ENCODE data around the gene C12orf43. TPM values are rescaled to one million over a fixed set of nuclear protein-coding genes. Genes with fewer than 3 reads are reported as not detected.

Gene C12orf43
- total RNA-seq, 1 experiment from 2014 or later: 22.1 TPM

GRCh38 chr12:120997448-120997847 lies 18.8 kb downstream of the C12orf43 start:
- BruUV-seq (replicated peaks): no TSS peak
- no peaks in the 10 kb centered on the region for H3K27me3 ChIP-seq (replicated peaks; ENCODE audit: control insufficient read depth, insufficient read depth, low read length)
- peaks cover 10% of the 10 kb centered on the region for H3K36me3 ChIP-seq (ENCODE audit: control insufficient read depth, insufficient read depth, low read length)
- peaks cover 72% of the 10 kb centered on the region for H3K36me3 Mint-ChIP-seq (ENCODE audit: insufficient read depth, unreplicated experiment)
- no peaks in the 10 kb centered on the region for H3K4me1 ChIP-seq
- H3K27me3 Mint-ChIP-seq (ENCODE audit: insufficient read depth, unreplicated experiment): no peaks in the 10 kb centered on the region
- H3K9me3 ChIP-seq: no peaks in the 10 kb centered on the region
- H3K27ac Mint-ChIP-seq (ENCODE audit: unreplicated experiment): no peak overlapping the region
- H3K9me3 Mint-ChIP-seq (ENCODE audit: unreplicated experiment): peaks cover 14% of the 10 kb centered on the region
- no peaks in the 10 kb centered on the region for H3K4me1 Mint-ChIP-seq (ENCODE audit: low read depth, unreplicated experiment)
- DNase-seq: no peak
- POLR2A ChIA-PET: no interaction called here
- TF ChIP-seq CTCF (IDR thresholded peaks at IDR 0.05; ENCODE audit: insufficient read depth in 1 of 2, low read depth in 1 of 2, low read length in 1 of 2, severe bottlenecking in 1 of 2, unreplicated experiment in 1 of 2): no peak
- intact Hi-C loops (cut with micrococcal nuclease; ENCODE audit: unreplicated experiment): no loop called here
- H3K4me3 Mint-ChIP-seq (ENCODE audit: unreplicated experiment): no peak overlapping the region
- H3K4me3 ChIP-seq (ENCODE audit: low read depth, low read length): no peak overlapping the region
- CTCF ChIA-PET: no interaction called here

GRCh38 chr12:120996133-120996746 lies 20.0 kb downstream of the C12orf43 start:
- no peak for TF ChIP-seq CTCF (IDR thresholded peaks at IDR 0.05; ENCODE audit: insufficient read depth in 1 of 2, low read depth in 1 of 2, low read length in 1 of 2, severe bottlenecking in 1 of 2, unreplicated experiment in 1 of 2)
- peaks cover 10% of the 10 kb centered on the region for H3K36me3 ChIP-seq (ENCODE audit: control insufficient read depth, insufficient read depth, low read length)
- BruUV-seq (replicated peaks): no TSS peak

GRCh38 chr12:120994589-120995337 lies 21.5 kb downstream of the C12orf43 start:
- Histone ChIP-seq H3K9me3 (no peaks in the 10 kb centered on the region), H3K36me3 (ENCODE audit: control insufficient read depth, insufficient read depth, low read length) (peaks cover 6% of the 10 kb centered on the region; the same call in 1 of the 2 replicates), H3K27me3 (replicated peaks; ENCODE audit: control insufficient read depth, insufficient read depth, low read length) (no peaks in the 10 kb centered on the region), H3K4me3 (ENCODE audit: low read depth, low read length) (no peak overlapping the region), H3K4me1 (no peaks in the 10 kb centered on the region)
- Mint-ChIP-seq H3K9me3 (ENCODE audit: unreplicated experiment) (peaks cover 14% of the 10 kb centered on the region), H3K4me3 (ENCODE audit: unreplicated experiment) (no peak overlapping the region), H3K27me3 (ENCODE audit: insufficient read depth, unreplicated experiment) (no peaks in the 10 kb centered on the region), H3K36me3 (ENCODE audit: insufficient read depth, unreplicated experiment) (peaks cover 55% of the 10 kb centered on the region), H3K4me1 (ENCODE audit: low read depth, unreplicated experiment) (no peaks in the 10 kb centered on the region), H3K27ac (ENCODE audit: unreplicated experiment) (no peak overlapping the region)
- no peak for TF ChIP-seq CTCF (IDR thresholded peaks at IDR 0.05; ENCODE audit: insufficient read depth in 1 of 2, low read depth in 1 of 2, low read length in 1 of 2, severe bottlenecking in 1 of 2, unreplicated experiment in 1 of 2)
- CTCF ChIA-PET: no interaction called here
- DNase-seq: no peak
- no TSS peak for BruUV-seq (replicated peaks)
- intact Hi-C loops (cut with micrococcal nuclease; ENCODE audit: unreplicated experiment): no loop called here
- POLR2A ChIA-PET: no interaction called here

More at GRCh38 chr12:120996133-120996746, 20.0 kb downstream of the C12orf43 start:
- intact Hi-C loops (cut with micrococcal nuclease; ENCODE audit: unreplicated experiment): no loop called here
- Histone ChIP-seq H3K4me3 (ENCODE audit: low read depth, low read length) (no peak overlapping the region), H3K9me3 (no peaks in the 10 kb centered on the region), H3K27me3 (replicated peaks; ENCODE audit: control insufficient read depth, insufficient read depth, low read length) (no peaks in the 10 kb centered on the region), H3K4me1 (no peaks in the 10 kb centered on the region)
- Mint-ChIP-seq H3K36me3 (ENCODE audit: insufficient read depth, unreplicated experiment) (peaks cover 60% of the 10 kb centered on the region), H3K9me3 (ENCODE audit: unreplicated experiment) (peaks cover 14% of the 10 kb centered on the region), H3K4me3 (ENCODE audit: unreplicated experiment) (no peak overlapping the region), H3K4me1 (ENCODE audit: low read depth, unreplicated experiment) (no peaks in the 10 kb centered on the region), H3K27me3 (ENCODE audit: insufficient read depth, unreplicated experiment) (no peaks in the 10 kb centered on the region), H3K27ac (ENCODE audit: unreplicated experiment) (no peak overlapping the region)
- ChIA-PET POLR2A (no interaction called here), CTCF (no interaction called here)
- DNase-seq: no peak

Measured in Caco-2 (cell line).